ENCODE measurements around the gene AHNAK. TPM values are rescaled to one million over a fixed set of nuclear protein-coding genes. Genes with fewer than 3 reads are reported as not detected.

AHNAK gene
- total and polyA plus RNA-seq, 2 of the 8 experiments (the other 6 are each of a cell fraction or from before 2014, with no cell fraction given), result 2.0 to 5.8 TPM

DNA sequence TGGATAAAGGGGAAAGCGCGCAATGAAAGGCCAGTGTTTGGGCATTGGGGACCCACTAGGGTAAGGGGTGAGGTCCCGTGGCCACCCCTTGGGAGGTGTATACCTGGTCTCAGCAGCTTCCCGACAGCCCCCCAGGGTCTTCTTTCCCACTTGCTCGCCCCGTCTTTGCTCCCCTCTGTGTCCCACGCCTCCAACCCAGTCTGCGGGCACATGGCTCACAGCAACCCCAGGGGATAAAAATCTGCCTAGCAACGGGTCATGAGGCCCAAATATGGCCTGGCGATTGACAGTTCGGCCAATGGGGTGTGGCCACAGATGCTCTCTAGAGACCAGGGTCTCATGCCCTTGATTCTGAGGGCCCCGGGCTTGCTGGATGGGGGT, 41.6 kb downstream of the AHNAK start:
- ChIA-PET POLR2A (ENCODE audit: partially characterized antibody) (interaction anchor here (0.8 to 2.1 kb wide), 8 partner anchors 38 to 336 kb away, joined by 3 to 9 read pairs (median 4); partner anchors contain the start of genes C11orf98 and CSKMT), CTCF (ENCODE audit: partially characterized antibody) (interaction anchor here (0.9 to 18.8 kb wide), 4 partner anchors 35 to 80 kb away, joined by 3 to 179 read pairs (median 24); no protein-coding TSS in a partner anchor)
- peak overlapping the region in 2 of 4 experiments; percentile 8 to 35; a peak in 2 of 7 replicates for H3K9ac ChIP-seq (replicated peaks in 1 of 4; ENCODE audit: extremely low read depth in 1 of 4, low read depth in 3 of 4, low read length in 3 of 4)
- TF ChIP-seq, protein P1, sequence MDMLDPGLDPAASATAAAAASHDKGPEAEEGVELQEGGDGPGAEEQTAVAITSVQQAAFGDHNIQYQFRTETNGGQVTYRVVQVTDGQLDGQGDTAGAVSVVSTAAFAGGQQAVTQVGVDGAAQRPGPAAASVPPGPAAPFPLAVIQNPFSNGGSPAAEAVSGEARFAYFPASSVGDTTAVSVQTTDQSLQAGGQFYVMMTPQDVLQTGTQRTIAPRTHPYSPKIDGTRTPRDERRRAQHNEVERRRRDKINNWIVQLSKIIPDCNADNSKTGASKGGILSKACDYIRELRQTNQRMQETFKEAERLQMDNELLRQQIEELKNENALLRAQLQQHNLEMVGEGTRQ (IDR thresholded peaks at IDR 0.05; ENCODE audit: low read length), result peak; percentile 29; the same call in 1 of the 2 replicates
- peak; percentile 92 for TF ChIP-seq RFX5 (IDR thresholded peaks at IDR 0.05; ENCODE audit: borderline replicate concordance, low read depth, low read length)
- no peak for TF ChIP-seq SP1 (IDR thresholded peaks at IDR 0.05; ENCODE audit: low read depth, low read length)
- TF ChIP-seq, protein P2, sequence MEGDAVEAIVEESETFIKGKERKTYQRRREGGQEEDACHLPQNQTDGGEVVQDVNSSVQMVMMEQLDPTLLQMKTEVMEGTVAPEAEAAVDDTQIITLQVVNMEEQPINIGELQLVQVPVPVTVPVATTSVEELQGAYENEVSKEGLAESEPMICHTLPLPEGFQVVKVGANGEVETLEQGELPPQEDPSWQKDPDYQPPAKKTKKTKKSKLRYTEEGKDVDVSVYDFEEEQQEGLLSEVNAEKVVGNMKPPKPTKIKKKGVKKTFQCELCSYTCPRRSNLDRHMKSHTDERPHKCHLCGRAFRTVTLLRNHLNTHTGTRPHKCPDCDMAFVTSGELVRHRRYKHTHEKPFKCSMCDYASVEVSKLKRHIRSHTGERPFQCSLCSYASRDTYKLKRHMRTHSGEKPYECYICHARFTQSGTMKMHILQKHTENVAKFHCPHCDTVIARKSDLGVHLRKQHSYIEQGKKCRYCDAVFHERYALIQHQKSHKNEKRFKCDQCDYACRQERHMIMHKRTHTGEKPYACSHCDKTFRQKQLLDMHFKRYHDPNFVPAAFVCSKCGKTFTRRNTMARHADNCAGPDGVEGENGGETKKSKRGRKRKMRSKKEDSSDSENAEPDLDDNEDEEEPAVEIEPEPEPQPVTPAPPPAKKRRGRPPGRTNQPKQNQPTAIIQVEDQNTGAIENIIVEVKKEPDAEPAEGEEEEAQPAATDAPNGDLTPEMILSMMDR (IDR thresholded peaks at IDR 0.05; ENCODE audit: control extremely low read depth in 1 of 3, insufficient read depth in 1 of 3, low read depth in 1 of 3, low read length in 3 of 3), result no peak
- TF ChIP-seq TCF12 (IDR thresholded peaks at IDR 0.05; ENCODE audit: low read depth, low read length), result no peak
- peak in 1 of 2 experiments; percentile 24; a peak in 1 of 3 replicates for TF ChIP-seq POLR2A (IDR thresholded peaks at IDR 0.05; ENCODE audit: control extremely low read depth in 1 of 2, low read depth in 2 of 2, low read length in 2 of 2)
- TF ChIP-seq, protein P3, sequence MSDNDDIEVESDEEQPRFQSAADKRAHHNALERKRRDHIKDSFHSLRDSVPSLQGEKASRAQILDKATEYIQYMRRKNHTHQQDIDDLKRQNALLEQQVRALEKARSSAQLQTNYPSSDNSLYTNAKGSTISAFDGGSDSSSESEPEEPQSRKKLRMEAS (IDR thresholded peaks at IDR 0.05), result peak; percentile 89
- TF ChIP-seq, protein P4, sequence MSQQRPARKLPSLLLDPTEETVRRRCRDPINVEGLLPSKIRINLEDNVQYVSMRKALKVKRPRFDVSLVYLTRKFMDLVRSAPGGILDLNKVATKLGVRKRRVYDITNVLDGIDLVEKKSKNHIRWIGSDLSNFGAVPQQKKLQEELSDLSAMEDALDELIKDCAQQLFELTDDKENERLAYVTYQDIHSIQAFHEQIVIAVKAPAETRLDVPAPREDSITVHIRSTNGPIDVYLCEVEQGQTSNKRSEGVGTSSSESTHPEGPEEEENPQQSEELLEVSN (IDR thresholded peaks at IDR 0.05), result peak; percentile 44

More for the DNA sequence above, 41.6 kb downstream of the AHNAK start:
- Histone ChIP-seq H2BK15ac (ENCODE audit: low read length) (no peak overlapping the region), H2BK20ac (ENCODE audit: low read length) (no peak overlapping the region), H3K36me3 (ENCODE audit: control insufficient read depth in 2 of 4, insufficient read depth in 4 of 4, low read length in 3 of 4) (no peaks in the 10 kb centered on the region), H3K27ac (ENCODE audit: low read depth, low read length) (no peak overlapping the region), H2BK12ac (ENCODE audit: low read depth, low read length) (peak overlapping the region; percentile 86; the same call in 1 of the 2 replicates), H3K4ac (replicated peaks; ENCODE audit: insufficient read length, low read depth, low read length) (no peak overlapping the region), H3K79me2 (ENCODE audit: control insufficient read depth in 1 of 2, insufficient read depth in 2 of 2, low read length in 2 of 2) (no peaks in the 10 kb centered on the region), H2AFZ (ENCODE audit: low read length) (peak overlapping the region; percentile 88; the same call in 1 of the 2 replicates), H3K79me1 (ENCODE audit: low read depth, low read length) (no peaks in the 10 kb centered on the region), H2BK120ac (replicated peaks; ENCODE audit: low read depth, low read length) (no peak overlapping the region), H3K14ac (ENCODE audit: insufficient read length) (no peak overlapping the region), H2AK5ac (ENCODE audit: low read depth, low read length) (no peak overlapping the region), H3K4me3 (ENCODE audit: extremely low read depth in 1 of 4, insufficient read depth in 2 of 4, low read depth in 3 of 4, low read length in 4 of 4) (peak overlapping the region; percentile 22 to 53 (median 32); a peak in 6 of 8 replicates), H3K4me1 (replicated peaks in 1 of 4; ENCODE audit: control insufficient read depth in 3 of 4, insufficient read depth in 4 of 4, low read length in 3 of 4) (peaks cover 10 to 24% (median 19%) of the 10 kb centered on the region in 4 experiments), H3K27me3 (replicated peaks in 1 of 4; ENCODE audit: control insufficient read depth in 3 of 4, extremely low read depth in 1 of 4, insufficient read depth in 3 of 4, low read length in 3 of 4) (peaks cover 0 to 13% (median 5%) of the 10 kb centered on the region in 4 experiments; a peak in 4 of 7 replicates), H3K4me2 (ENCODE audit: insufficient read depth in 1 of 2, low read depth in 2 of 2, low read length in 2 of 2) (peak overlapping the region; percentile 69 to 71), H3K9me3 (ENCODE audit: insufficient read depth in 2 of 2, low read depth in 1 of 2, low read length in 1 of 2) (no peaks in the 10 kb centered on the region), H4K5ac (ENCODE audit: insufficient read length, low read depth, low read length) (no peak overlapping the region), H4K20me1 (replicated peaks in 1 of 2; ENCODE audit: control insufficient read depth in 1 of 2, insufficient read depth in 2 of 2, low read length in 2 of 2) (no peaks in the 10 kb centered on the region), H4K91ac (replicated peaks; ENCODE audit: insufficient read length, low read length) (no peak overlapping the region), H3K18ac (ENCODE audit: extremely low read depth, low read length) (peak overlapping the region; percentile 79; the same call in 1 of the 2 replicates), H2BK5ac (ENCODE audit: low read depth, low read length) (no peak overlapping the region), H4K8ac (ENCODE audit: extremely low read depth, insufficient read depth, low read length) (0 out of 2 replicates have a peak overlapping the region, but pooled peaks have one; percentile 7), H3K56ac (replicated peaks; ENCODE audit: insufficient read length, low read depth, low read length) (no peak overlapping the region), H3K23me2 (ENCODE audit: low read depth, low read length) (peaks cover 6% of the 10 kb centered on the region), H3K23ac (ENCODE audit: insufficient read length) (no peak overlapping the region)
- DNase-seq (ENCODE audit: low read depth in 1 of 2, low spot score in 2 of 2), result no peak
- FAIRE-seq, result no peak
- 17% methylated on average over 12 of the region's 12 CpGs; no CpG with 5 or more reads in 1 of the 2 experiments for WGBS, 2 experiments (ENCODE audit: extremely low coverage in 1 of 2, insufficient coverage in 1 of 2, insufficient read length in 1 of 2, insufficient replicate concordance in 2 of 2, low coverage in 1 of 2, low lambda C conversion rate in 2 of 2, missing lambda C conversion rate in 1 of 2)
